Measurements from ENCODE around the gene CACNA2D3.

The CACNA2D3 gene

GRCh38 chr3:54294214-54294613, 171.9 kb downstream of the CACNA2D3 start:
- no peak for DNase-seq

DNA sequence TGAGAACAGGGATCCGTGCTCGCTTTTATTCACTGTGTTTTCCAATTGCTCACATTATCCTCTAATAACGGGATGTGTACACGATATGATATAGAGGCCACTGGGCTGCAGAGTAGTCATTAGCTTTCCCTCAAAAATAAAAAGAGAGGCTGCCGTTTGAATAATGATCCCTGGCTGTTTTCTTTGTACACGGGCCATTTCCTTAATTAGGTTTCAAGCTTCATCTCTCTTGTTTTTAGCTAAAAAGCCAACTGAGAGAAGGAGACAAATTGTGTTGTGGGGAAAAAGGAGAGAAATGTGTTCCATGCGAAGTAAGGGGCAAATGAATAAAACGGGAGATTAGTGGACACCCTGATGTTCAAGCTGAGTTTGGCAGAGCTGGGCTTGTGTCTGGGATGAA, 174.2 kb downstream of the CACNA2D3 start:
- no peak for DNase-seq

- DNase-seq, result no peak
These were observed 177.0 kb downstream of the CACNA2D3 start for GRCh38 chr3:54299169-54299935.

DNA sequence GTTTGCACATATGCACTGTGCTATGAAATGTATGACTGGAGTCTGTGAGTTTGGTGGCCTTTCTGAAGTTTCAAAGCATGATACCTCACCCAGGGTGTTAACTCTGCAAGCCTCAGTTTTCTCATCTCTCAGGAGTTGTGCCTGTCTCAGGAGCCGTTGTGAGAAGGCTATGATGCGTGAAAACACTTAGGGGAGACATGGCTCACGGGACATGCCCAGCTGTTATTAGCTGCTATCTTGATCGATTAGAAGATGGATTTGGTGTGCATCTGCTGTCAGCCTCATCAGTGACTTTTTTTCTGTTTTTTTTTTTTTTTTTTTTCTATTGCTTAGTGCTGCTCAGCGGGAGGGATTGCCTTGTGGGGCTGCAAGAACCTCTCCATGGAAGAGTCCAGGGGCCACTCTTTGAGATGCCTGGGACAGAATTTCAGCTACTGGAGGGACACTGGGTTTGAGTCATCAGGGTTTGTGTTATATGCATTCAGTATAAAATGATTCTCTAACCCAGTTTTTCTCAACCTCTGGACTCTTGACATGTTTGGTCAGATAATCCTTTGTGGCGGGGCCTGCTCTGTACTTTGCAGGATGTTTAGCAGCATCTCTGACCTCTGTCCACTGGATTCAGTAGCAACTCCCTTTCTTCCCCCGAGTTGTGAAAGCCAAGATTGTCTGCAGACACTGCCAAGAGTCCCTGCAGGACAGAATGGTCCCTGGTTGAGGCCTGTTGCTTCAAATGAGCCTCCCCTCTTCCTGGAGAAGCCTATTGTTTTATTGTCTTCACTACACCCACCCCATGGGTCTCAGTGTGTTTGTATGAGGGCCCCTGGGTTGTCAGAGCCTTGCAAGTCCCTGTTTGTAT, 181.4 kb downstream of the CACNA2D3 start:
- DNase-seq, result no peak

- no peak for DNase-seq
These were observed 182.5 kb downstream of the CACNA2D3 start for GRCh38 chr3:54304877-54305276.

DNA sequence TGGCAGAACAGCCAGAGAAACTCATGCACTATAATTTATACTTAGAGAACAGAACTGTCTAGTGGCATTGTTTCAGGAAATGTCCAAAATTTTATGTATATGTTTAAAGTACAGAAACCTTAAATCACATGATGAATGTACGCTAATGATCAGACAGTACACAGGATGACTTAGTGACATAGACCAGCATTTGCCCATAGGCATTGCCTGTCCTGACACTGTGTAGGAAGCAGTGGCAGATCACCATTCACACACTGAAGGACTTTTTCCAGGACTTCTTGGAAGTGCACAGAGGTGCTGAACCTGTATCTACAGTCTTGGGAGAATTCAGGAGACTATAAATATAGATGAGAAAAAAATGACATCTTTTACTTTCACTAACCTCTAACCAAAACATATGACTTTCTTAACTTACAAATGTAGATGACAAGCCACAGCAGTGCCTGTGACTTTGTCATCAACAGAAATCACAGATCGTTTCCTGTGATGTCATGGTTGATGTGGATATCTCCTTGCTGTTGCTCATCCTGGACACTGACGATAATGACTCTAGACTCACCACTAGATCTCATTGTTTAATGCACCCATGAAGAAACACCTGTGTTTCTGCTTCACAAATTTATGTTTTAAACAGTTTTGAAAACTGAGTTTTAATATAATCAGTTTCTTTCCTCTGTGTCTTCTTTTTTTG, 183.2 kb downstream of the CACNA2D3 start:
- DNase-seq, result no peak

- no peak for DNase-seq
These were observed 185.3 kb downstream of the CACNA2D3 start for GRCh38 chr3:54307566-54308180.

DNA sequence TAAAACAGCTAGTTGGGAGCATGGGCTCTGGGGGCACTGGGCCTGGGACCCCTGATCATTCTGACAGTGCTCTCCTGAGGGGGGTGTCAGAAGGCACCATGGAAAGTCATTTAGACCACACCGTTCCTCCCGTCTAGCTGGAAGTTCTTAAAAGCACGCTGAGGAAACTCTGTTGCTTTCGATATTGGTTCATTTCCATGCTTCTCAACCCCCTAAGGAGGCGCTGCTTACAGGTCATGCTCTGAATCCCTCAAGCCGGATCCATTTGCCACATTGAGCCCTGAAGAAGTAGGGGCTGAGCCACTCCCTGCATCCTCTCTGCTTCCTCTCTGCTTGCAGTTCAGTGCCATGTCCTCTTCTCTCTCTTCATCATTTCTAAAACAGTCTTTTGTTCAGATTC, 187.2 kb downstream of the CACNA2D3 start:
- DNase-seq, result no peak

DNA sequence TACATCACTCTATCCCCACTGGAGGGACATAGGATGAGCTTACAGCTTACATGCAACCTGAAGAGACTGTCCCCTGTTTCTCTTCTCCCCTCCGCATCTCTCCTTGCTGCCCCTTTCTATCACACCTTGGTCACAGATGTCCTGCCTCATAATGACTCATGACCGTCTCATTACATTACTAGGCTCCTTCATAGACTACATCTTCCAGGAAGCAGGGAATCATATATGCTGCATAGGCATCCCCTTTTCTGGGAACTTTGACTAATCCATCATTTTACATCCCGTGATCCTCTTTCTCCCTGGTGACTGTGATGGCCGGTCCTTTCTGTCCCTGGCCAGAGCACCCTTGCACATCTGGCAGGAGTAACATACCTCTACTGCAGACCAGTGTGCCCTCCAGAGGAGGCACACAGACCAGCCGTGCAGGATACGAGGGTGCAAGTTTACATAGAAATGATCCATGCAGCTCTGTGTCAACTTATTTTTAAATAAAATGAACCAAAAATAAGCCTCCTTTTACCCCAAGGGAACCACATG, 188.9 kb downstream of the CACNA2D3 start:
- DNase-seq, result no peak

DNA sequence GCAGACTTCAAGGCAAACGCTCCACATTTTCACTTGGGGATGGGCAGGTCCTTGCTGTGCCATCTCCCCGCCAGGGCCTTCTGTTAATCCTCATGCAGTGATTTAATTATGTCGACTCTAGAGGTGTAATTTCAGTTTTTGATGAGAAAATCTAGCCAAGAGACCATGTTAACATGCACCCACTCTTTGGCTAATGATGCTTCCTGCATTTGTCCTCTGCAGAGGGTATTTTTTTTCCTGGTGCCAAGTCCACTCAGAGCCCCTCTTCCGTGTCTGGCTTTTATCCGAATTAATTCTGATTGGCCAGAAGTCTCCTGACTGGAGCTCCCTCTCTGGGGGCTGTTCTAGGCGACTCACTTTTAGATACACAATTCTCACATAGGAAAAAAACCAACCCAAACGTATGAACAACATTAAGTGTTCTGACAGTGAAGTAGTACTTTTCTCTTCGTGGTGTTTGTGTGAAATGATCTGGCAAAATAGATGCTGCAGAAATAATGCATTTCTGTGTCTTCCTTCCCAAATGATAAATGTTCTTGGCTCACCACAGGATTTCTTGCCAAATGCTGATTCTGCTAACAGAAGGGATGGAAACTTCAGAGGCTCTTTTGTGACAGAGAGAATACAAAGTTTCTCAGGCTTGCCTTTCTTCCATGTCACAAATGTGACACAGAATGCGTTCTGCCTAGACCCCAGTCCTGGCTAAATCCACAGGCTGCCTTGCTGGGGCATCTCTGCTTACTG, 190.0 kb downstream of the CACNA2D3 start:
- DNase-seq, result no peak

- no peak for DNase-seq
These were observed 191.1 kb downstream of the CACNA2D3 start for GRCh38 chr3:54313418-54313817.

DNA sequence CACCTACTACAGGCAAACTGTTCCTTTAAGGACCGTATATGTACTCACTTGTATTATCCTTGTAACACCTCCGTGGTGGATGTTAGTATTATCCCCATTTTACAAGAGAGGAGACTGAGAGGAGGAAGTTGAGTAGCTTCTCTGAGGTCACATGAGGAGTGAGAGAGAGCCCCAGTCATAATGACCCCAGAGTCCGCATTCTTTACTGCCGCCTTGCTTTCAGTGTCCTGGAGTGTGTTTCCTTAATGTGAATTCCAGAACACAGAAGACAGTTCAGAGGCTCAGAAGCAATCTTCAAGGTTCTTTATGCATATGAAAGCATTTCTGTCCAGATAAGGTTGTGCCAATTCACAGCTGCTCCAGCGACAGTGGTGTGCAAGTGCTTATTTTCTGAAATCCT, 199.2 kb downstream of the CACNA2D3 start:
- DNase-seq, result no peak

GRCh38 chr3:54322354-54322753, 200.0 kb downstream of the CACNA2D3 start:
- no peak for DNase-seq

DNA sequence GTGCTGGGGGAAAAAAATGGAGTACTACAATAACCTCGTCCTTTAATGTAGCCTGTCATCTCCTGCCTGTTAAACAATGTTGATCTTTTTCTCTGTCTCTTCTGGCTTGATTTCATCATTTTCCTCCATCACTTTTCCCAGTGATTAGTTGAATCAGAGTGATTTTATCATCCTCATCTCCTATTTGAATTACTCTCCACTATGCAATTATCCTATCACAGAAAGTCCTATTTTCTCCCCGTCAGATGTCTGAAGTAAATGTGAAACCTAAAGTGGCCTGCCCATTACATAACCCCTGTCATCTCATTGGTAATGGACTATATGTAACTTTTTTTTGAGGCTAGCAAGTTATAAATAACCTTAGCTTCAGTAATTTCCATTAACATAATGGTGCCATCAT, 201.8 kb downstream of the CACNA2D3 start:
- no peak for DNase-seq

DNA sequence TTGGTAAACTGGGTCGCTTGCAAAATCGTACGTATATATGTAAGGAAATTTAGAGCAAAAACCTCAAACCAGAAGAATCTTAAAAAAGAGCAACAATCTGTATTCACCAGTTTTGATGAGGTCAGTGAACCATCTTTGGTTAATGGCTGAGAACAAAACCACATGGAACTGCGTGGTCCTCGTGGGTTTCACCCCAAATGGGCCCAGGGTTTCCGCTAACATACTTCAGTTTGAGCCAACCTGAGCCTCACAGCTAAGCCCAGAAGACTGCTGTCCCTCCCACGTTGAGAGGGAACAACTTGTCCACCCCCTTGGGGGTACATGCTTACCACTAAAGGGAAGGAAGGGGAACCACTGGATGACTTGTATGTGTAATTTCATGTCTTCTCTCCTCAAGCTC, 204.6 kb downstream of the CACNA2D3 start:
- DNase-seq, result no peak

GRCh38 chr3:54331341-54331740, 209.0 kb downstream of the CACNA2D3 start:
- DNase-seq, result no peak

- DNase-seq, result no peak
These were observed 215.5 kb downstream of the CACNA2D3 start for GRCh38 chr3:54337846-54338245.

DNA sequence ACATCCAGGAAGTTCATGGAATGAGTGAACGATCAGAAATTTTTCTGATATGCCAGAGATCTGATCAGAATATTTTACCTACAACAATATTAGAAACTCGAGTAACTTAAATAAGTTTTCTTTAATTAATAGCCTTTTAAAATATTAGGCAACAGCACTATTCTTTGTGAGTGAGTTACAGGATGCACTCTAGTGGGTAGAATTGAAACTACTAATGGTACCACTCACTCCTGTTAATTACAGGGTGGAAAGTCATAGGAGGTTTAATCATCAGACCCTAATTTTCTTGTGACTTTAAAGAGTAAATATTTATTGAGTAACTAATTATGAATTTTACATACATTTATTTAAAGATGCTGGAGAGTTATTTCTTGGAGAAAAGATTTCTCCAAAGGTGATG, 217.3 kb downstream of the CACNA2D3 start:
- DNase-seq, result no peak

- no peak for DNase-seq
These were observed 219.5 kb downstream of the CACNA2D3 start for GRCh38 chr3:54341811-54342210.

- DNase-seq, result no peak
These were observed 220.3 kb downstream of the CACNA2D3 start for GRCh38 chr3:54342676-54343075.

DNA sequence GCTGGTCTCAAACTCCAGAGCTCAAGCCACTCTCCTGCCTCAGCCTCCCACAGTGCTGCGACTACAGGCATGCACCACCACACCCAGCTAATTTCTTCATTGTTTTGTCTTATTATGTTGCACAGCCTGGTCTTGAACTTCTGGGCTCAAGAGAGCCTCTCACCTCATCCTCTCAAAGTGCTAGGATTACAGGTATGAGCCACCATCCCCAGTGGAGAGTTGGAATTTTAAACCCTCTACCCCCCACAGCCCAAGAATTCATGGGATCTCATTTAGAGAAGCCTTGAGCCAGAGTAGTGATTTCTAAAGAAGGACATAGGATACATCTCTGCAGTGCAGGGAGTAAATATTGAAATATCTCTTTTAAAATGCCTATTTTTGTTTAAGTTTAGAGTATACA, 221.1 kb downstream of the CACNA2D3 start:
- DNase-seq, result no peak

- DNase-seq, result no peak
These were observed 222.4 kb downstream of the CACNA2D3 start for GRCh38 chr3:54344601-54345231.
